H1 (cell line): Measurements from ENCODE around the gene S100PBP. TPM values are rescaled to one million over a fixed set of nuclear protein-coding genes. Genes with fewer than 3 reads are reported as not detected.

ENCODE experiments used
- CTCF ChIA-PET: fragments of 300-600 bp; sonication (Branson Sonifier 250); formaldehyde crosslinking; loops from one replicate; lab custom pipeline; 2021; ENCODE audit not compliant: partially characterized antibody; lab: Charles Lee
- POLR2A ChIA-PET: fragments of 300-600 bp; sonication (Branson Sonifier 250); formaldehyde crosslinking; loops from one replicate; lab custom pipeline; 2021; ENCODE audit warnings: inconsistent platforms; ENCODE audit not compliant: partially characterized antibody; lab: Charles Lee
- DNase-seq, 2 experiments: peaks; one replicate each; pipeline versions ENCODE4 v3.0.0 to v3.0.0-alpha.2; 2010 to 2022; ENCODE audit warnings: low spot score in 2 of 2, low read depth in 1 of 2, mixed read lengths in 1 of 2
- FAIRE-seq: peaks from 2 replicates; lab custom pipeline; 2011; peaks lifted over from hg19 to GRCh38; lab: Jason Lieb, UNC
- H2AFZ ChIP-seq: 2 replicates; pipeline ENCODE4 v1.8.1; 2012; ENCODE audit warnings: low read length, inconsistent platforms
- H2AK5ac ChIP-seq: 2 replicates; pipeline ENCODE4 v1.6.1; 2013; ENCODE audit warnings: low read depth, low read length
- H2BK120ac ChIP-seq: replicated peaks from 2 replicates; pipeline ENCODE3; 2013; ENCODE audit warnings: low read depth, low read length, inconsistent platforms
- H2BK12ac ChIP-seq: 2 replicates; pipeline ENCODE4 v1.6.1; 2013; ENCODE audit warnings: low read depth, low read length
- H2BK15ac ChIP-seq: 2 replicates; pipeline ENCODE4 v1.6.1; 2013; ENCODE audit warnings: low read length
- H2BK20ac ChIP-seq: 2 replicates; pipeline ENCODE4 v1.6.1; 2013; ENCODE audit warnings: low read length
- H2BK5ac ChIP-seq: 2 replicates; pipeline ENCODE4 v1.6.1; 2013; ENCODE audit warnings: low read depth, low read length
- H3K14ac ChIP-seq: 2 replicates; pipeline ENCODE4 v1.6.1; 2013; ENCODE audit warnings: inconsistent platforms; ENCODE audit not compliant: insufficient read length
- H3K18ac ChIP-seq: 2 replicates; pipeline ENCODE4 v1.6.1; 2013; ENCODE audit warnings: low read length; ENCODE audit errors: extremely low read depth
- H3K23ac ChIP-seq: 2 replicates; pipeline ENCODE4 v1.6.1; 2013; ENCODE audit warnings: inconsistent platforms; ENCODE audit not compliant: insufficient read length
- H3K23me2 ChIP-seq: 2 replicates; pipeline ENCODE4 v1.6.1; 2013; ENCODE audit warnings: low read depth, low read length
- H3K27ac ChIP-seq: 2 replicates; pipeline ENCODE4 v1.6.1; 2011; ENCODE audit warnings: low read depth, low read length, inconsistent platforms
- H3K27me3 ChIP-seq, 4 experiments: replicated peaks in 1 of 4; 1 replicate in 1 of 4; 2 replicates in 3 of 4; pipeline versions ENCODE4 v1.6.1 to v1.8.1; 2011 to 2013; ENCODE audit warnings: low read length in 3 of 4, mild to moderate bottlenecking in 3 of 4, inconsistent platforms in 2 of 4, mixed read lengths in 2 of 4, moderate library complexity in 1 of 4; ENCODE audit not compliant: control insufficient read depth in 3 of 4, insufficient read depth in 3 of 4; ENCODE audit errors: extremely low read depth in 1 of 4
- H3K36me3 ChIP-seq, 4 experiments: 2 replicates each; pipeline versions ENCODE4 v1.6.1 to v1.8.1; 2011 to 2013; ENCODE audit warnings: mild to moderate bottlenecking in 4 of 4, low read length in 3 of 4, moderate library complexity in 2 of 4, control low read depth in 1 of 4, inconsistent platforms in 1 of 4; ENCODE audit not compliant: insufficient read depth in 4 of 4, control insufficient read depth in 2 of 4
- H3K4ac ChIP-seq: replicated peaks from 2 replicates; pipeline ENCODE3; 2013; ENCODE audit warnings: low read length, low read depth, mixed read lengths, inconsistent platforms; ENCODE audit not compliant: insufficient read length
- H3K4me1 ChIP-seq, 4 experiments: replicated peaks in 1 of 4; 1 replicate in 1 of 4; 2 replicates in 3 of 4; pipeline versions ENCODE4 v1.6.1 to v1.8.1; 2011 to 2013; ENCODE audit warnings: low read length in 3 of 4, inconsistent platforms in 2 of 4, mixed read lengths in 1 of 4; ENCODE audit not compliant: insufficient read depth in 4 of 4, control insufficient read depth in 3 of 4
- H3K4me2 ChIP-seq, 2 experiments: 2 replicates each; pipeline versions ENCODE4 v1.6.1 to v1.8.1; 2011 to 2013; ENCODE audit warnings: low read depth in 2 of 2, low read length in 2 of 2, control low read depth in 1 of 2, inconsistent platforms in 1 of 2, mild to moderate bottlenecking in 1 of 2; ENCODE audit not compliant: insufficient read depth in 1 of 2
- H3K4me3 ChIP-seq, 4 experiments: fragments of 200-600, 300-600 bp in 1 of 4; sonication (generic), shearing (Covaris generic), sonication (Bioruptor Twin) in 1 of 4; 2 replicates each; pipeline versions ENCODE4 v1.5.1 to v1.8.1; 2011 to 2016; ENCODE audit warnings: low read length in 4 of 4, low read depth in 3 of 4, control low read depth in 2 of 4, inconsistent platforms in 2 of 4, mild to moderate bottlenecking in 2 of 4, mixed read lengths in 1 of 4, moderate library complexity in 1 of 4; ENCODE audit not compliant: insufficient read depth in 2 of 4; ENCODE audit errors: extremely low read depth in 1 of 4
- H3K56ac ChIP-seq: replicated peaks from 2 replicates; pipeline ENCODE3; 2013; ENCODE audit warnings: low read depth, mild to moderate bottlenecking, mixed read lengths, low read length, inconsistent platforms; ENCODE audit not compliant: insufficient read length
- H3K79me1 ChIP-seq: 2 replicates; pipeline ENCODE4 v1.6.1; 2013; ENCODE audit warnings: low read depth, low read length, control low read depth
- H3K79me2 ChIP-seq, 2 experiments: 2 replicates each; pipeline versions ENCODE4 v1.6.1 to v1.8.1; 2012 to 2013; ENCODE audit warnings: low read length in 2 of 2, mild to moderate bottlenecking in 2 of 2, inconsistent platforms in 1 of 2; ENCODE audit not compliant: insufficient read depth in 2 of 2, control insufficient read depth in 1 of 2
- H3K9ac ChIP-seq, 4 experiments: replicated peaks in 1 of 4; 1 replicate in 1 of 4; 2 replicates in 3 of 4; pipeline versions ENCODE4 v1.6.1 to v1.8.1; 2011 to 2013; ENCODE audit warnings: low read depth in 3 of 4, low read length in 3 of 4, control low read depth in 2 of 4, mild to moderate bottlenecking in 2 of 4, moderate library complexity in 2 of 4, inconsistent platforms in 1 of 4; ENCODE audit errors: extremely low read depth in 1 of 4
- H3K9me3 ChIP-seq, 2 experiments: 2 replicates each; pipeline versions ENCODE4 v1.6.1 to v1.8.1; 2012 to 2013; ENCODE audit warnings: mild to moderate bottlenecking in 2 of 2, moderate library complexity in 2 of 2, control low read depth in 1 of 2, inconsistent platforms in 1 of 2, low read depth in 1 of 2, low read length in 1 of 2, mixed read lengths in 1 of 2; ENCODE audit not compliant: insufficient read depth in 2 of 2
- H4K20me1 ChIP-seq, 2 experiments: replicated peaks in 1 of 2; 2 replicates each; pipeline versions ENCODE3 to v1.8.1; 2011 to 2013; ENCODE audit warnings: inconsistent platforms in 2 of 2, low read length in 2 of 2, mild to moderate bottlenecking in 1 of 2; ENCODE audit not compliant: insufficient read depth in 2 of 2, control insufficient read depth in 1 of 2
- H4K5ac ChIP-seq: 2 replicates; pipeline ENCODE4 v1.6.1; 2013; ENCODE audit warnings: low read length, low read depth, mixed read lengths, inconsistent platforms; ENCODE audit not compliant: insufficient read length
- H4K8ac ChIP-seq: 2 replicates; pipeline ENCODE4 v1.8.0; 2013; ENCODE audit warnings: mild to moderate bottlenecking, moderate library complexity, low read length, inconsistent platforms; ENCODE audit not compliant: insufficient read depth; ENCODE audit errors: extremely low read depth
- H4K91ac ChIP-seq: replicated peaks from 2 replicates; pipeline ENCODE3; 2013; ENCODE audit warnings: low read length, mixed read lengths, inconsistent platforms; ENCODE audit not compliant: insufficient read length
- BRCA1 ChIP-seq: IDR thresholded peaks from 2 replicates; pipeline ENCODE4 v1.6.1; 2012; ENCODE audit warnings: low read depth, low read length, improper control_type of control experiment
- CEBPB ChIP-seq: IDR thresholded peaks from 2 replicates; pipeline ENCODE4 v1.6.1; 2012; ENCODE audit warnings: low read depth, low read length
- CREB1 ChIP-seq: IDR thresholded peaks from 2 replicates; pipeline ENCODE4 v1.6.1; 2012; ENCODE audit warnings: inconsistent platforms
- GTF2F1 ChIP-seq: IDR thresholded peaks from 2 replicates; pipeline ENCODE4 v1.6.1; 2012; ENCODE audit warnings: low read depth, low read length, improper control_type of control experiment, borderline replicate concordance
- KDM4A ChIP-seq: IDR thresholded peaks from one replicate; pipeline ENCODE4 v1.7.1; 2012; ENCODE audit warnings: low read depth, mild to moderate bottlenecking, moderate library complexity, low read length, inconsistent platforms; ENCODE audit not compliant: severe bottlenecking
- POLR2A ChIP-seq, 2 experiments: IDR thresholded peaks; 1 replicate in 1 of 2; 2 replicates in 1 of 2; pipeline ENCODE4 v1.6.1; 2011; ENCODE audit warnings: low read depth in 2 of 2, low read length in 2 of 2, mild to moderate bottlenecking in 2 of 2; ENCODE audit errors: control extremely low read depth in 1 of 2
- SIRT6 ChIP-seq: IDR thresholded peaks from one replicate; pipeline ENCODE4 v1.7.1; 2012; ENCODE audit warnings: low read length, inconsistent platforms
- SIX5 ChIP-seq: IDR thresholded peaks from 2 replicates; pipeline ENCODE4 v1.6.1; 2011; ENCODE audit warnings: mild to moderate bottlenecking, low read depth, low read length
- SP4 ChIP-seq: IDR thresholded peaks from 2 replicates; pipeline ENCODE4 v1.6.1; 2012; ENCODE audit warnings: low read length, inconsistent platforms
- TAF1 ChIP-seq: IDR thresholded peaks from 2 replicates; pipeline ENCODE4 v1.6.1; 2011; ENCODE audit warnings: mild to moderate bottlenecking, low read depth, low read length
- ZNF274 ChIP-seq: IDR thresholded peaks from 2 replicates; pipeline ENCODE4 v1.7.0; 2012; ENCODE audit warnings: low read length, borderline replicate concordance; ENCODE audit errors: extremely low read depth
- WGBS, 2 experiments: shearing (Covaris generic) in 1 of 2; methylation state at CpG; one replicate each; pipeline versions ENCODE4 v1.1.6 to v1.1.7; 2013 to 2015; ENCODE audit warnings: low lambda C conversion rate in 2 of 2, mixed read lengths in 2 of 2, inconsistent platforms in 1 of 2, low coverage in 1 of 2, missing lambda C conversion rate in 1 of 2; ENCODE audit not compliant: insufficient replicate concordance in 2 of 2, insufficient coverage in 1 of 2, insufficient read length in 1 of 2; ENCODE audit errors: extremely low coverage in 1 of 2, missing lambda C conversion rate in 1 of 2; 5-methylcytosine and 5-hydroxymethylcytosine counted together
- polyA plus RNA-seq, 7 experiments: library from polyadenylated mRNA; depleted of rRNA in 3 of 7; stranded (reverse) in 5 of 7; unstranded in 2 of 7; fragments of >200 nt in 5 of 7; fragments of 200-250 nt in 2 of 7; gene quantifications; 1 replicate in 5 of 7; 2 replicates in 1 of 7; 4 replicates in 1 of 7; pipeline versions ENCODE4 v1.2.1 to v1.2.3, GENCODE V29; 2011 to 2013; ENCODE audit warnings: missing spikeins in 2 of 7, mixed read lengths in 2 of 7
- total RNA-seq: library from RNA; stranded (reverse); fragmentation: NEBNext Ultra II Directional; extraction: Animal tissue kit (Norgen Biotek cat#: 25700); gene quantifications from 2 replicates; pipeline ENCODE4 v1.2.1, GENCODE V29; 2021
- TF ChIP-seq, protein P1 (sequence below): IDR thresholded peaks from 2 replicates; pipeline ENCODE4 v1.6.1; 2012; ENCODE audit warnings: inconsistent platforms

S100PBP gene
- total and polyA plus RNA-seq, 2 of the 8 experiments (the other 6 are each of a cell fraction or from before 2014, with no cell fraction given), result 43.8 to 68.3 TPM

DNA sequence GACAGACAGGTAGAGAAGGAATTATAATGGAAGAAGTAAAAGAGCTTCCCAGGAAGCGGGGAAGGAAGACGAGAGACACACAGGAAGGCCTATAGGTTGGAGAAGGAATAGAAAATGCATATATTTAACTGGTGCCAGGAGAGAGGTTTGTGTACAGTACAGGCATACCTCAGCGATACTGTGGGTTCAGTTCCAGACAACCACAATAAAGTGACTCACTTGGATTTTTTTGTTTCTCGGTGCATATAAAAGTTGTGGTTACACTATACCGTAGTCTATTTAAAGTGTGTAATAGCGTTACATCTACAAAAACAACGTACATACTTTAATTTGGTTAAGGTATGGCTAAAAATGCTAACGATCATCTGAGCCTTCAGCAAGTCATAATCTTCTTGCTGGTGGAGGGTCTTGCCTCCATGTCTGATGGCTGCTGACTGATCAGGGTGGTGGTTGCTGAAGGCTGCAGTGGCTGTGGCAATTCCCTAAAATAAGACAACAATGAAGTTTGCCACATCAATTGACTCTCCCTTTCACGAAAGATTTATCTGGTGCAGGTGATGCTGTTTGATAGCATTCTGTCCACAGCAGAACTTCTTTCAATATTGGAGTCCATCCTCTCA, 16.2 kb upstream of the S100PBP start:
- H3K18ac ChIP-seq, result no peak overlapping the region
- H3K36me3 ChIP-seq, result peaks cover 11 to 81% (median 48%) of the 10 kb centered on the region in 4 experiments
- no peak overlapping the region for H3K4me3 ChIP-seq
- no peak overlapping the region for H2AFZ ChIP-seq
- peaks cover 0 to 16% of the 10 kb centered on the region in 2 experiments; a peak in 1 of 4 replicates for H3K79me2 ChIP-seq
- no peak overlapping the region for H2BK20ac ChIP-seq
- no peak overlapping the region for H2BK120ac ChIP-seq
- POLR2A ChIA-PET, result interaction anchor here (1.1 to 2.2 kb wide), 3 partner anchors 9 to 24 kb away, joined by 3 to 19 read pairs (median 4); no protein-coding TSS in a partner anchor
- H3K14ac ChIP-seq, result no peak overlapping the region
- no peak overlapping the region for H2AK5ac ChIP-seq
- no peaks in the 10 kb centered on the region for H3K4me1 ChIP-seq
- H3K4ac ChIP-seq, result no peak overlapping the region
- DNase-seq (no peak), FAIRE-seq (no peak)
- no peak overlapping the region for H3K27ac ChIP-seq
- CTCF ChIA-PET, result interaction anchor here (0.8 kb wide), 1 partner anchor 27 kb away, joined by 3 read pairs; no protein-coding TSS in a partner anchor
- no peaks in the 10 kb centered on the region for H4K20me1 ChIP-seq
- no peak overlapping the region for H2BK5ac ChIP-seq
- H3K9me3 ChIP-seq, result no peaks in the 10 kb centered on the region; a peak in 1 of 4 replicates
- no peaks in the 10 kb centered on the region for H3K23me2 ChIP-seq
- H4K8ac ChIP-seq, result no peak overlapping the region
- no peak overlapping the region for H2BK12ac ChIP-seq
- no peak overlapping the region for H4K5ac ChIP-seq
- H3K79me1 ChIP-seq, result no peaks in the 10 kb centered on the region; the same call in 1 of the 2 replicates
- no peaks in the 10 kb centered on the region for H3K27me3 ChIP-seq
- TF ChIP-seq SP4, result no peak
- no peak for TF ChIP-seq CREB1
- no peak for TF ChIP-seq GTF2F1
- no peak for TF ChIP-seq KDM4A
- no peak for TF ChIP-seq SIRT6
- TF ChIP-seq SIX5, result no peak
- TF ChIP-seq CEBPB, result no peak
- TF ChIP-seq ZNF274, result no peak
- TF ChIP-seq POLR2A (IDR thresholded peaks at IDR 0.05; ENCODE audit: control extremely low read depth in 1 of 2, low read depth in 2 of 2, low read length in 2 of 2), result no peak
- TF ChIP-seq, protein P1, sequence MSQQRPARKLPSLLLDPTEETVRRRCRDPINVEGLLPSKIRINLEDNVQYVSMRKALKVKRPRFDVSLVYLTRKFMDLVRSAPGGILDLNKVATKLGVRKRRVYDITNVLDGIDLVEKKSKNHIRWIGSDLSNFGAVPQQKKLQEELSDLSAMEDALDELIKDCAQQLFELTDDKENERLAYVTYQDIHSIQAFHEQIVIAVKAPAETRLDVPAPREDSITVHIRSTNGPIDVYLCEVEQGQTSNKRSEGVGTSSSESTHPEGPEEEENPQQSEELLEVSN, result no peak
- no peak for TF ChIP-seq BRCA1
- TF ChIP-seq TAF1, result no peak
- no peak overlapping the region for H3K23ac ChIP-seq
- no peak overlapping the region for H3K56ac ChIP-seq
- no peak overlapping the region for H4K91ac ChIP-seq
- H3K9ac ChIP-seq, result no peak overlapping the region
- no peak overlapping the region for H3K4me2 ChIP-seq
- 94% methylated on average over 9 of the region's 9 CpGs; no CpG with 5 or more reads in 1 of the 2 experiments for WGBS, 2 experiments
- no peak overlapping the region for H2BK15ac ChIP-seq
